GM10266 (cell line): ENCODE results near the gene IGLON5.

Experiments used
- DNase-seq: peaks from one replicate; pipeline ENCODE4 v3.0.0; 2012; ENCODE audit errors: extremely low spot score
- TF ChIP-seq, protein P1 (sequence below): IDR thresholded peaks from 2 replicates; pipeline ENCODE4 v1.5.1; 2012; ENCODE audit warnings: mild to moderate bottlenecking, low read depth; ENCODE audit not compliant: control insufficient read depth, insufficient read depth; ENCODE audit errors: missing control alignments

Gene IGLON5

DNA sequence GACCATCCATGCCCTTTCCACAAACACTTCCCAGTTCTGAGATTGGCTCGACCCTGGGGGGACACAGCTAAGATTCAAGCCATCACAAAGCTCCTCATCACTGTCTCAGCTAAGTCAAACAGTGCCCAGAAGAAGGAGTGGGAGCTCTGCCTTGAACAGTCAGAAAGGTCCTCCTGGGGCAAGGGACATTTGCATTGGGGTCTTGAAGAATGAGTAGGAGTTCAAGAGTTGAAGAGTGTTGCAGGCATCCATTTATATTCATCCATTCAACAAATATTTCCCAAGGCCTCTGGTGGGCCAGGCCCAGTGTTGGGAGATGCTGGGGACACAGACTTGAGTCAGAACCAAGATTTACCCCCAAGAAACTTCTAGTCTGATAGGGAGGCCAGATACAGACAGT is 6.5 kb downstream of the IGLON5 start:
- DNase-seq: no peak
- TF ChIP-seq, protein P1, sequence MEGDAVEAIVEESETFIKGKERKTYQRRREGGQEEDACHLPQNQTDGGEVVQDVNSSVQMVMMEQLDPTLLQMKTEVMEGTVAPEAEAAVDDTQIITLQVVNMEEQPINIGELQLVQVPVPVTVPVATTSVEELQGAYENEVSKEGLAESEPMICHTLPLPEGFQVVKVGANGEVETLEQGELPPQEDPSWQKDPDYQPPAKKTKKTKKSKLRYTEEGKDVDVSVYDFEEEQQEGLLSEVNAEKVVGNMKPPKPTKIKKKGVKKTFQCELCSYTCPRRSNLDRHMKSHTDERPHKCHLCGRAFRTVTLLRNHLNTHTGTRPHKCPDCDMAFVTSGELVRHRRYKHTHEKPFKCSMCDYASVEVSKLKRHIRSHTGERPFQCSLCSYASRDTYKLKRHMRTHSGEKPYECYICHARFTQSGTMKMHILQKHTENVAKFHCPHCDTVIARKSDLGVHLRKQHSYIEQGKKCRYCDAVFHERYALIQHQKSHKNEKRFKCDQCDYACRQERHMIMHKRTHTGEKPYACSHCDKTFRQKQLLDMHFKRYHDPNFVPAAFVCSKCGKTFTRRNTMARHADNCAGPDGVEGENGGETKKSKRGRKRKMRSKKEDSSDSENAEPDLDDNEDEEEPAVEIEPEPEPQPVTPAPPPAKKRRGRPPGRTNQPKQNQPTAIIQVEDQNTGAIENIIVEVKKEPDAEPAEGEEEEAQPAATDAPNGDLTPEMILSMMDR: no peak

DNA sequence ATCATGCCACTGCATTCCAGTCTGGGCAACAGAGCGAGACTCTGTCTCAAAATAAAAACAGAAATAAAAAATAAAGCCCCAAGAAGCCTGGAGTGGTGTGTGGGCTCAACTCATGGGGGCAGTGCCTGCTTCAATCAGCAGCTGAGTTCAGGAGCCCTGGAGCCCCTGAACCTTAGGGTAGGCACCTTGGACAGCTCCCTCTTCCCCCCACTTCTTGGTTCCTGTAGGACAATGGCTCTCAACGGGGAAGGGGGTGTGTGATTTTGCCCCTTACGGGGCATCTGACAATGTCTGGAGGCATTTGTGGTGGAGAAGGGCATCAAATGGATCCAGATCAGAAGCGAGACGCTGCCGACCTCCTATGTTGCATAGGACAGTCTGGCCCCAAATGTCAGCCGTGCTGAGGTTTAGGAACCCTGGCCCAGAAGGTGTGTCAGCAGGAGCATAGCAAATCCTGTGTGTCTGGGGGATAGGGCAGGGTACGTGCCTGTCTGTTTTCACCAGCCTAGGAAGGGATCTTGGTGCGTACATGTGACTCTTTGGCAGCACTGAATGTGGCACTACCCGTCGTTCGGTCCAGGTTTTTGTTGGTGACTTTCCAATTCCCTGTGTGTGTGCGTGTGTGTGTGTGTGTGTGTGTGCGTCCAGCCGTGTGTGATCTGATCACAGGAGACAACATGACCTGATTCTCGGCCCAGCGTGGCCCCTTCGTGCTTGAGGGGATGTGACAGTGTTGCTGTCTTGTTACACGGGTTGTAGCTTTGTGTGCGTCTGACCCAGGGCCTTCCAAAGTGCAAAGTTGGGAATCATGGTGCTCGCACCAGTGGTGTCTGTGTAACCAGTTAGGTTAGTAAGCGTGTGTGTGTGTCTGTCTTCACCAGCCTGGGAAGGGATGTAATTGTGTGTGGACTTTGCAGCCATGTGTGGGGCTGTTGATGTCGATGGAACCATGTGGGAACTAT is 7.5 kb downstream of the IGLON5 start:
- TF ChIP-seq, protein P1: no peak
- DNase-seq: no peak

DNA sequence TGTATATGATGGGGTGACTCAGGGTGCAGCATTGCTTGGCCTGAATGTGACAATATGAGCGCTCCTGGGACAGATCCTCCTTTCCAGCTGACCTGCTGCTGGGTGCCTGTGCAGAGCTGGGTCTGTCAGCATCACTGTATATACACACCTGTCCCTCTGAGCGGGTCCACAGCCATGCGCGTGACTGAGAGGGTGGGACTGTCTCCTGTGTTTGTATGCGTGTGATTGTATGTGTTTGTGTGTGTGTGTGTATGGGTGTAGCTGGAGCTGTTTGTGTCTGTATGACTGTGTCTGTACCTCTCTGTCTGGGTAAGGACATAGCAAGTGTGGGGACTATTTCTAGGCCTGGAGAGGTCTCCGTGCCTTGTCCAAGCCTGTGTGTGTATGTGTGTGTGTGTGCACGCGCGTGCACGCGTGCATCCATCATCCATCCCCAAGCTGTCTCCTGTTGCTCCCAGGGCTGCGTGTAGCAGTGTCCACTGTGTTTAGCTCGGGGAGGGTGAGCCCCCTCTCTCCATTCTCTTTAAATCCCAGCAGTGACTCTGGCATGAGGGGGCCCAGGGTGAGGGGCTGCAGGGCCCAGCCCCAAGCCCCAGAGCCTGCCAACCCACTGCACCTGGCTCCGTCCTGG is 8.3 kb downstream of the IGLON5 start:
- TF ChIP-seq, protein P1: no peak
- no peak for DNase-seq

DNA sequence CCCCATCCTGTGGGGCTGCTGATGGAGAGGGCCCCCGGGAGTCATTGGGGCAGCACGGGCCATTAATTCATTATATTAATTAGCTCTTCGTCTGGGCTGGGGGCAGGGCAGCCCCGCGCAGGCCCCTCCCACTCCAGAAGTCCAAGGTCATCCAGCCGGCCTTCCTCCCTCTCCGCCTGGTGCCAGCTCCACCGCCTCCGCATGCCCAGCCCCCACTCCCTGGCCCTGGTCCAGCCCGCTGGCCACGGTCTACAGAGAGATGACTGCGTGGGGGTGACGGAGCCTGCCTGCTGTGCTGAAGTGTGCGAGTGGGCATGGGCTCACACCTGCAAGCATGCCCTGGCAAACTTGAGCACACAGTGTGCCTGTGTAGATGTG is 8.8 kb downstream of the IGLON5 start:
- TF ChIP-seq, protein P1: no peak
- DNase-seq: no peak

DNA sequence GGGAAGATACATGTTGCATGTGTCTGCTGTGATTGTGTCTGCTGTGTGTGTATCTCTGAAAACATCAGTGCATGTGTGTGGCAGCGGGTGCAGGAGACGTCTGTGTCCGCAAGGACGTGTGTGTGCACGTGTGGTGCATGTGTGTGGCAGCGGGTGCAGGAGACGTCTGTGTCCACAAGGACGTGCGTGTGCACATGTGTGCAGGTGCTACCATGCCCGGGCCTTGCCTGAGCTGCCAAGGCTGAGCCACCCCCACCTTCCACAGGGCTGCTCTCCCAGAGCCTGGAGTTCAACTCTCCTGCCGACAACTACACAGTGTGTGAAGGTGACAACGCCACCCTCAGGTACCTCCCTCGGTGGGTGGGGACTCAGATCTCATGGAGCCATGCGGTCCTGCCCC is 10.4 kb downstream of the IGLON5 start:
- DNase-seq: no peak
- TF ChIP-seq, protein P1: no peak

DNA sequence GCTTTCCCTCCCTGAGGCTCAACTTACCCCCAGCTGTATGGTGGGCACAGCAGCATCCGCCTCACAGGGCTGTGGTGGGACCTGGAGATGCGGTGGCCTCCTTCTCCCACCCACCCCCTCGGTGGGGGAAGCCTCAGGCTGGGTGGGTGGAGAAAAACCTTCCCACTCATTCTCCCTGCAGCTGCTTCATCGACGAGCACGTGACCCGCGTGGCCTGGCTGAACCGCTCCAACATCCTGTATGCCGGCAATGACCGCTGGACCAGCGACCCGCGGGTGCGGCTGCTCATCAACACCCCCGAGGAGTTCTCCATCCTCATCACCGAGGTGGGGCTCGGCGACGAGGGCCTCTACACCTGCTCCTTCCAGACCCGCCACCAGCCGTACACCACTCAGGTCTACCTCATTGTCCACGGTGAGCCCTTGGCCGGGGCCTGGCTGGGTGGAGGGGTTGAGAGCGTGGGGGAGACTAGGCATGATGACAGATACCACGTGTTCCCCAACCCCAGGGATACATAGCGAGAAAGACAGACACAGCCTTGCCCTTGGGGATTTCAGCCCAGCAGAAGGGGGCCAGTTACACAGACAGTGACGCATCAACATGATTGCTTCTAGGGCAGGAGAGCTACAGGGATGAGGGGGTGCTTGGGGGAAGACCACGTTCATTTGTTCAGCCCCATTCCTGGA is 12.2 kb downstream of the IGLON5 start:
- TF ChIP-seq, protein P1: no peak
- DNase-seq: no peak
